Endothelial cell of umbilical vein (primary cell): Measurements from ENCODE around the gene CLRN1. TPM values are rescaled to one million over a fixed set of nuclear protein-coding genes. Genes with fewer than 3 reads are reported as not detected.

Experiments used
- BruUV-seq: library from RNA; stranded (reverse); fragments of 400-500 nt; replicated peaks from 2 replicates; lab custom pipeline; 2021; lab: Mats Ljungman, UMichigan
- CTCF ChIA-PET: fragments of 300-600, 350-600 bp; sonication (Branson Sonifier 250); formaldehyde crosslinking; loops from one replicate; lab custom pipeline; 2021; ENCODE audit warnings: antibody characterized with exemption, inconsistent platforms; lab: Charles Lee
- POLR2A ChIA-PET: fragments of 300-600, 350-600 bp; sonication (Branson Sonifier 250); formaldehyde crosslinking; loops from one replicate; lab custom pipeline; 2021; ENCODE audit warnings: antibody characterized with exemption, inconsistent platforms; lab: Charles Lee
- DNase-seq: peaks from one replicate; pipeline ENCODE4 v3.0.0-alpha.2; 2011; ENCODE audit warnings: low read depth, low spot score
- FAIRE-seq: peaks from 2 replicates; lab custom pipeline; 2011; peaks lifted over from hg19 to GRCh38; lab: Jason Lieb, UNC
- H2AFZ ChIP-seq: 2 replicates; pipeline ENCODE4 v1.6.0; 2012; ENCODE audit warnings: low read depth, low read length, control low read depth, inconsistent platforms
- H3K27ac ChIP-seq: 2 replicates; pipeline ENCODE4 v1.5.1; 2011; ENCODE audit warnings: low read depth, mild to moderate bottlenecking, control low read depth, low read length, moderate library complexity; ENCODE audit not compliant: insufficient read depth
- H3K27me3 ChIP-seq, 2 experiments: 2 replicates each; pipeline versions ENCODE4 v1.6.0 to v1.6.1; 2011; ENCODE audit warnings: low read length in 2 of 2, mixed read lengths in 1 of 2; ENCODE audit not compliant: control insufficient read depth in 2 of 2, insufficient read depth in 2 of 2
- H3K36me3 ChIP-seq, 2 experiments: 2 replicates in 1 of 2; 3 replicates in 1 of 2; pipeline ENCODE4 v1.5.1; 2011; ENCODE audit warnings: low read length in 2 of 2, mild to moderate bottlenecking in 1 of 2, moderate library complexity in 1 of 2; ENCODE audit not compliant: control insufficient read depth in 2 of 2, insufficient read depth in 2 of 2; ENCODE audit errors: extremely low read depth in 1 of 2
- H3K4me1 ChIP-seq: 3 replicates; pipeline ENCODE4 v1.5.1; 2011; ENCODE audit warnings: mild to moderate bottlenecking, low read length; ENCODE audit not compliant: control insufficient read depth, insufficient read depth; ENCODE audit errors: extremely low read depth
- H3K4me2 ChIP-seq: 2 replicates; pipeline ENCODE4 v1.6.1; 2011; ENCODE audit warnings: low read length, control low read depth, mixed read lengths; ENCODE audit not compliant: insufficient read depth
- H3K4me3 ChIP-seq, 3 experiments: fragments of 200-600 bp in 1 of 3; sonication (generic), shearing (Covaris generic) in 1 of 3; replicated peaks in 1 of 3; 2 replicates each; pipeline ENCODE4 v1.5.1; 2011 to 2016; ENCODE audit warnings: control low read depth in 3 of 3, low read length in 3 of 3, mild to moderate bottlenecking in 2 of 3, inconsistent platforms in 1 of 3, low read depth in 1 of 3, moderate library complexity in 1 of 3; ENCODE audit not compliant: insufficient read depth in 1 of 3
- H3K79me2 ChIP-seq: 2 replicates; pipeline ENCODE4 v1.6.0; 2012; ENCODE audit warnings: low read length, inconsistent platforms; ENCODE audit not compliant: control insufficient read depth, insufficient read depth
- H3K9ac ChIP-seq: replicated peaks from 2 replicates; pipeline ENCODE3; 2011; ENCODE audit warnings: low read length, control low read depth; ENCODE audit not compliant: insufficient read depth; ENCODE audit errors: extremely low read depth
- H3K9me1 ChIP-seq: replicated peaks from 3 replicates; pipeline ENCODE4 v1.6.0; 2011; ENCODE audit warnings: mild to moderate bottlenecking, low read length; ENCODE audit not compliant: control insufficient read depth, insufficient read depth; ENCODE audit errors: extremely low read depth
- H3K9me3 ChIP-seq: replicated peaks from 2 replicates; pipeline ENCODE4 v1.5.1; 2012; ENCODE audit warnings: low read length, inconsistent platforms; ENCODE audit not compliant: control insufficient read depth, insufficient read depth
- H4K20me1 ChIP-seq: replicated peaks from 2 replicates; pipeline ENCODE3; 2011; ENCODE audit warnings: mild to moderate bottlenecking, low read length; ENCODE audit not compliant: control insufficient read depth, insufficient read depth; ENCODE audit errors: extremely low read depth
- EZH2 ChIP-seq: IDR thresholded peaks from 2 replicates; pipeline ENCODE4 v1.6.1; 2012; ENCODE audit warnings: borderline replicate concordance, low read depth, mild to moderate bottlenecking, moderate library complexity, low read length, inconsistent platforms; ENCODE audit not compliant: severe bottlenecking
- FOS ChIP-seq: IDR thresholded peaks from 2 replicates; pipeline ENCODE4 v1.6.1; 2011; ENCODE audit warnings: mild to moderate bottlenecking, low read length, moderate library complexity, borderline replicate concordance; ENCODE audit not compliant: insufficient read depth
- GATA2 ChIP-seq: IDR thresholded peaks from 2 replicates; pipeline ENCODE4 v1.7.0; 2011; ENCODE audit warnings: low read depth, mild to moderate bottlenecking, moderate library complexity, mixed read lengths, low read length; ENCODE audit not compliant: insufficient read length, insufficient read depth
- JUN ChIP-seq: IDR thresholded peaks from 2 replicates; pipeline ENCODE4 v1.6.1; 2011; ENCODE audit warnings: borderline replicate concordance, low read depth; ENCODE audit not compliant: insufficient read length, insufficient read depth
- MAX ChIP-seq: IDR thresholded peaks from 2 replicates; pipeline ENCODE4 v1.6.1; 2011; ENCODE audit not compliant: insufficient read depth, insufficient read length
- POLR2A ChIP-seq: IDR thresholded peaks from 2 replicates; pipeline ENCODE4 v1.6.1; 2012; ENCODE audit warnings: low read depth, mild to moderate bottlenecking, control low read depth, low read length
- POLR2AphosphoS5 ChIP-seq: IDR thresholded peaks from 2 replicates; pipeline ENCODE4 v1.6.1; 2012; ENCODE audit warnings: low read depth, mild to moderate bottlenecking, control low read depth, low read length, moderate library complexity; ENCODE audit not compliant: insufficient read depth
- dilution Hi-C: fragments of 300-500 bp; cut with MboI; formaldehyde crosslinking; loops from one replicate; pipeline ENCODE4 v1.15.0; 2019; ENCODE audit warnings: low sequenced_read_pairs; ENCODE audit not compliant: extremely low pct_ligation_motif_present
- intact Hi-C: fragments of 100-400 bp; cut with micrococcal nuclease; formaldehyde crosslinking; loops from one replicate; pipeline ENCODE4 v1.10.0; 2022
- polyA plus RNA-seq, 4 experiments: library from polyadenylated mRNA; depleted of rRNA in 3 of 4; stranded (reverse) in 3 of 4; unstranded in 1 of 4; fragments of >200 nt; gene quantifications; 2 replicates each; pipeline versions ENCODE4 v1.2.1 to v1.2.3, GENCODE V29; 2011 to 2012; ENCODE audit warnings: missing spikeins in 1 of 4
- total RNA-seq: library from RNA; stranded (reverse); gene quantifications from 2 replicates; pipeline ENCODE4 v1.2.3, GENCODE V29; 2021
- TF ChIP-seq, protein P1 (sequence below), 2 donors: IDR thresholded peaks; 1 replicate in 1 of 2; 2 replicates in 1 of 2; pipeline ENCODE4 v1.5.1; 2011; ENCODE audit warnings: low read length in 2 of 2, mild to moderate bottlenecking in 2 of 2, moderate library complexity in 2 of 2, control low read depth in 1 of 2, inconsistent platforms in 1 of 2, low read depth in 1 of 2; ENCODE audit not compliant: insufficient read depth in 1 of 2; ENCODE audit errors: extremely low read depth in 1 of 2

Gene CLRN1
- total and polyA plus RNA-seq, 2 donors (not counting 3 experiments of a cell fraction or from before 2014, with no cell fraction given) = not detected

GRCh38 chr3:150978566-150979148, 6.1 kb upstream of the CLRN1 start:
- peaks cover 0 to 10% of the 10 kb centered on the region in 2 experiments for H3K27me3 ChIP-seq
- H3K27ac ChIP-seq = no peak overlapping the region
- no peaks in the 10 kb centered on the region for H3K79me2 ChIP-seq
- H3K4me3 ChIP-seq = no peak overlapping the region
- ChIA-PET CTCF (no interaction called here), POLR2A (no interaction called here)
- BruUV-seq = no TSS peak
- H3K9ac ChIP-seq = no peak overlapping the region
- H3K4me1 ChIP-seq = no peaks in the 10 kb centered on the region
- H3K4me2 ChIP-seq = no peak overlapping the region
- no peak for TF ChIP-seq JUN
- no peak for TF ChIP-seq POLR2AphosphoS5
- TF ChIP-seq, protein P1, sequence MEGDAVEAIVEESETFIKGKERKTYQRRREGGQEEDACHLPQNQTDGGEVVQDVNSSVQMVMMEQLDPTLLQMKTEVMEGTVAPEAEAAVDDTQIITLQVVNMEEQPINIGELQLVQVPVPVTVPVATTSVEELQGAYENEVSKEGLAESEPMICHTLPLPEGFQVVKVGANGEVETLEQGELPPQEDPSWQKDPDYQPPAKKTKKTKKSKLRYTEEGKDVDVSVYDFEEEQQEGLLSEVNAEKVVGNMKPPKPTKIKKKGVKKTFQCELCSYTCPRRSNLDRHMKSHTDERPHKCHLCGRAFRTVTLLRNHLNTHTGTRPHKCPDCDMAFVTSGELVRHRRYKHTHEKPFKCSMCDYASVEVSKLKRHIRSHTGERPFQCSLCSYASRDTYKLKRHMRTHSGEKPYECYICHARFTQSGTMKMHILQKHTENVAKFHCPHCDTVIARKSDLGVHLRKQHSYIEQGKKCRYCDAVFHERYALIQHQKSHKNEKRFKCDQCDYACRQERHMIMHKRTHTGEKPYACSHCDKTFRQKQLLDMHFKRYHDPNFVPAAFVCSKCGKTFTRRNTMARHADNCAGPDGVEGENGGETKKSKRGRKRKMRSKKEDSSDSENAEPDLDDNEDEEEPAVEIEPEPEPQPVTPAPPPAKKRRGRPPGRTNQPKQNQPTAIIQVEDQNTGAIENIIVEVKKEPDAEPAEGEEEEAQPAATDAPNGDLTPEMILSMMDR (IDR thresholded peaks at IDR 0.05; ENCODE audit: extremely low read depth in 1 of 2, insufficient read depth in 1 of 2, low read depth in 1 of 2, low read length in 2 of 2) = no peak
- TF ChIP-seq GATA2 = no peak
- TF ChIP-seq MAX = no peak
- no peak for TF ChIP-seq POLR2A
- no peak for TF ChIP-seq FOS
- no peak for TF ChIP-seq EZH2
- H2AFZ ChIP-seq = no peak overlapping the region
- H3K9me1 ChIP-seq = no peaks in the 10 kb centered on the region
- H3K36me3 ChIP-seq = no peaks in the 10 kb centered on the region
- intact Hi-C loops (no loop called here), dilution Hi-C loops (no loop called here)
- H4K20me1 ChIP-seq = no peaks in the 10 kb centered on the region
- no peaks in the 10 kb centered on the region for H3K9me3 ChIP-seq
- no peak for DNase-seq
- no peak for FAIRE-seq
